ENCODE results near the gene GRIK3.
"Not testable (repeated sequence)": the region's sequence is repeated elsewhere in the genome, so short reads cannot be mapped to it uniquely, and the experiment has no call there.

GRIK3 gene

DNA sequence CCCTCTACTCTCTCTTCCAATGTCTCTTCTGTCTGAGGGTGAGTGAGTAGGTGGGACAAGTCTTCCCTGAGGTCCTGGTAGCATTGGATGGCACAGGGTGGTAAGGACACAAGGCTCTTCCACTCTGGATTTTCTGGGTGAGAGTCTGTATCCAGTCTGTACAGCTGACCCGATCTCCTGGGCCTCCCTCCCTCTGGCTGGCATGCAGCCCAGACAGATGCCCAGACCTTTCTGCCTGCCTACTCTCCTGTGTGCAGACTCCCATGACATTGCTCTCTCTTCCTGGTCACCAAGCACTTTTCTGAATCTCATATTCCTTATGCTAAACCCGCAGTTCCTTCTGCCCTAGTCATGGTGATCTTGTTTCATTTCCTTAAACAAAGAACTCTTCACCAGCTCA is 100.3 kb downstream of the GRIK3 start:
- no peak for DNase-seq

DNA sequence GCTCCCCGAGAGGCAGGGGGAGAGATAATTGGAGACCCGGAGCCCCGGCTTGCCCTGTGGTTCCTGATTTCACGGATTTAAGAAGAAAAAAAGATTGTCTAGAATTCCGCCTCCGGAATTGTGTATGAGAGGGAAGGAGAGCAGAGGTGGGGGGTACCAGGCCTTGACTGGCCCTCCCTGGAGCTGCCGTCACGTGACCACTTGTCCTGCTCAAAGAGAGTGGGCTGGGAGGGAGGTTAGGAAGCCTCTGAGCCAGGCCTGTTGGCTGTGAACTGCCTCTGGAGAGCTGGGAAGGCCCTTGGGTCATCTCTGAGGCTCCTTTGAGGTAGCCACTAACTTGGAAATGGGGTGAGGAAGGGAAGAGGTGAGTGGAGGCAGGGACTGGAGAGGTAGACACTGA is 106.5 kb downstream of the GRIK3 start:
- DNase-seq, result no peak

DNA sequence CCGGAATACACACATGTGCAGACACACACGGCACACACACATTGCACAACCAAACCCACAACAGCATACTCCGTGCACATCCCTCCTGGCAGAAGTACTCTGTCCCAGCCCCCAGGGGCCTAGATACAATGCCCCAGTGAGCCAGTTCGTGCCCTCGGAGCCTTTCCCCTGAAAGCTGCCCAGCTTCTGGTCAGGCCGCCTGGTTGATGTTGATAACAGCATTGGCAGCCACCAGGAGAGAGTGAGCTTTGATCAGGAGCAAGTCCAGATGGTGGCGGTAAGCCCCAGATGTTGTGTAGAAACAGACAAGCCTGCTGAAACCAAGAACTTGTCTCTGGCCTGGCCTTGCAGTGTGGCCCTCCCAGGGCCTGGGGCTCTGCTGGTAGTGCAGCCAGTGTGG is 109.1 kb downstream of the GRIK3 start:
- DNase-seq, result no peak

DNA sequence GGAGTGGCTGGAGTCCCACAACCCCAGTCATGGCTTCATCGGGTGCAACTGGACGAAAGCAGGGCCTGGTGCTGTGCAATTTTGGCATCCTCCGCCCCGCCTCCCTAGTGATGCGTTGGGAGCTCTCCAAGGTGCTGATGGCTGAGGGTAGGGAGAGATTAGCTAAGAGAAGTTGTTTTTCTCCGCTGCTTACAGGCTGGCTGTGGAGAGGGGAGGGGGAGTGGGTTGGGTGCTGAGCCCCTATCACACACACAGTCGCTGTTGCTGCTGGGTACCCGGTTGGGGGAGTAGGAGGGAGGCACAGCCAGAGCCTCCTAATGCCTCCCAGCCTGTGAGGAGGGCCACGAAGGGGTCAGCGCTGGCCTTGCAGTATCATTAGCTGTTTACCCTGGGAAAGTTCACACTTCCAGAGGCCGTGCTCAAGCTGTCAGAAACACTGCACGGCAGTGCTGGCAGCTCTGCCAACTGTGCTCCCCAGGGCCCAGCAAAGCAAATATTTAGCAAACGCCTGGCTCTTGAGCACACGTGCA is 110.0 kb downstream of the GRIK3 start:
- peak; percentile 15 for DNase-seq

DNA sequence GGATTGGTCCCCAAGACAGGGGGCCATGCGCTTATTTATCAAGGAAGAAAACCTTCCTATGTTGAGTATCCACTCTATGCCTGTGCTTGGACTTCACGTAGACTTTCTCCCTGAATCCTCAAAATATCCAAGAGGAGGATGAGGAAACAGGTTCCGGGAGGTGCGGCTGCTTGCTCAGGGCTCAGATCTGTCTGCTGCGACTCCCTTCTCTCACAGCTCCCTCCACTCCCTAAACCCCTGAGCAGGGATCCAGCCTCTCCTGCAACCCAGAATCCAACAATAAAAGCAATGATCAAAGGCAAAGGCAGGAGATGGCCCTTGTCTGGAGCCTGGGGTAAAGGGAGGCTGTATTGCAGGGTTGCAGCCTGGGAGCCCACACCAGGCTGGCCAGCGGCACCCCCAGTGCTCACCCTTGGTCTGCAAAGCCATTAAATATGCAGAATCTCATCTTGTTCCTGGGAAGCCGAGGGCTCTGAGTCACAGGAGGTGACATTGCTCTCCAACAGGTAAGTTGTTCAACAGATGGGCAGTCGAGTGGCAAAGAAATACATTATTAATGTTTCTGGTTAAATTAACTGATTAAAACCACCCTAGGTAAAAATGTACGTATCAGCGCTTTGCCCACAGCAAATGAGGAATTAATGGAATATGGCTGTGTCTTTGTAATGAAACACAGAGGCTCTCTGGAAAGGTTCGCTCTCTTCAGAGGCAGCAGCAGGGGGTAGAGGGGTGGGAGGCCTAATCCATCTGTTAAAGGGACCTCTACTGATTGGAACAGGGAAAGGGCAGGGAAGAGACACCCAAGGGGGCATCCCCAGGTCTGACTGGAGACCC is 111.5 kb downstream of the GRIK3 start:
- DNase-seq, result no peak

DNA sequence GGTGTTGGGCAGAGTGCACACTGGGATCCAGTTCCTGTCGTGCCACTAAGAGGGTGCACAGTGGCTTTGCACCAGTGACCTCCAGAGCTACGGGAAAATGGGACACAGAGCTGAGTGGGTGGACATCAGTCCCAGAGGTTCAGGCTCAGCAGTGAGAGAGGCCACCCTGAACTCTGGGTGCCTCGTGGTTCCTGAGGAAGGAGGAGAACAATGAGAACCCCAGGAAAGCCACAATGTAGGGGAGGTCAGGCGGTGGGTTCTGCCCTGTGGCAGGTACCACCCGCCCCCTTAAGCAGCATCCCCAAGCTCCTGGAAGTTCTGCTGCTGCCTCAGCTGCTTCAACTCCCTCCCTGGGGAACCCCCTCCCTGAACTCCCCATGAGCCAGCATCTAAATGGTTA is 112.2 kb downstream of the GRIK3 start:
- DNase-seq, result no peak

DNA sequence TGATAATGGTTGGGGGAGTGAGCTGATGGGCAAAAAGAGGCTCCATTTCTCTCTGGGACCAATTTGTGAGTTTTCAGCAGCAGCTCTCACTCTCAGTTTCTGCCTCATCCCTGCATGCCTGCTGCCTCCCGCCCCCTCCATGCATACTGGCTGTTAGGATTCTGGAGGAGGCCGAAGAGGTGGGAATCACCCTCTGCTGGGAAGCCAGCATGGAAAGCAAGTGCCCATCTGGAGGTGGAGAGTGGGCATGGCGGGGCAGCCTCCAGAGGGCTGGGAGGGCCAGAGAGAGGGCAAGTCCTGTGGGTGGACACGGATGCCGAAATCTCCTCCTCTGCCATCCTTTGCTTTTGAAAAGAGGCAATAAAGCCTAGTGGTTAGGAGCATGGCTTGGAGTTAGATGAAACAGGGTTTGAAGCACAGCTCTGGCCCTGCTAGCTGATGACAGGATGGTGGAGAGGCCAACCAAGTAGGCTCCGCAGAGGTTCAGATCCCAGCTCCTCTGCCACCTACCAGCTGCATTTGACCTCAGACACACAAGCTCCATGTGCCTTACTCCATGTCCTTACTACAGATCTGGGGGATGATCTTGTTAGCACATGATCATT is 113.4 kb downstream of the GRIK3 start:
- DNase-seq, result no peak

DNA sequence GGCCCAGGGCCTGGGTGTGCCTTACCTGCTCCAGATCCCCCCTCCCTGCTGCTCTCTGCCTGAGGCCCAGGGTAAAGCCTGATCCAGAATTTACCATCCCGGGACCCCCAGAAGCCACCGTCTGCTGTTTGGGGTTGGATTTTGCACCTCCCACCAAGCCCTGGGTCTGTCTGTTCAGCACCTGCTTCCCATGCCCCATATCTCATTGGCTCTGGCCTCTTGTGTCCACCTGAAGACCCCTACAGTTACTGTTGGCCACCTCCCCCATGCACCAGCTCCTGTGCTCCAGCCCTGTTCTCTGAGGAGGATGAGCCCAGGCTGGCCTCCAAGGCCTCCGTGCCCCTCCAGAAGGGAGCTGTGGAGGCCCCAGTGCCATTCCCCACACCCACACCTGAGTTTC is 113.9 kb downstream of the GRIK3 start:
- no peak for DNase-seq

DNA sequence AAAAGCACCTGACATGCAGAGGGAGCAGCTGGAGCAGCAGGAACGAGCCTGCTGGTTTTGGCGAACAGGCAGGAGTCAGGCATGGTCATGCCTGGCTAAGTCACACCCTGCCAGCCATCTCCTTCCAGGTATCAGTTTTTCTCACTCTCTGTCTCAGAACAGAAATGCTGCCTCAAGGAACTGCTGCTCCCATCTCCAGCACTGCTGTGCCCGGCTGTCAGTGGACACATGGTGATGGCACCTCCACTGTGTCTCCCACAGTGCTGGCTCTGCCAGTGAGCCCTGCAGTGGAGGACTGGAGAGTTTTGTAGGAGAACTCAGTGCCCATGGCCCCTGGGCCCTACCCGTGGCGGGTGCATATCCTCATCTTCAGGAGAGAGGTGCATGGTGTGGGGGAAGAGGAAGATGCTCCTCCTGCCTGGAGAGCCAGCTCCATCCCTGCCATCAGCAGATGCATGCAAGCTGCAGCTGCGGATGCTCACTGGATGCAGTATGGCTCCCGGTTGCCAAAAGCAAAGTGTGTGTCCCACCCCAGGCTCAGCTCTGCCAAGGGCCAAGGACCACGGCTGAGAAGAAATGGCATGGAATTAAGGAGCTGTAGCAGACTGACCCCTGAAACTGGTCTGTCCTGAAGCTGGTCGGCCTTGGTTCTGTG is 114.7 kb downstream of the GRIK3 start:
- DNase-seq, result no peak

DNA sequence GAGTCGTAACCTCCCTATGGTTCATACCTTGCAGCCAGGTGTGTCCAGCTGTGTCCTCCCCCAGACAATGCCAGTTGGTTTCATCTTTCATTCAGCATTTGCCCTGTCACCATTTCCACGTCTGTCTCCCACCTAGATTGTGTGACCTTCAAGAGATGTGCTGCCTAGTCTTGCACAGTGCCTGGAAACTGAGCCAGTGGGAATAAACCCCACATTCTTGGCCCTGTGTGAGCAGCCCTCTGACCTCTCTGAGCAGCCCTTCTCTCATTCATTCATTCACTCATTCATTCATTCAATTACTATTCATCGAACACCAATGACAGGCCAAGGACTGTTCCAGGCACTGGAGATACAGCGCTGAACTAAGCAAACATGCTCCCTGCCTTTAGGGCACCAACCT is 115.7 kb downstream of the GRIK3 start:
- DNase-seq, result no peak

DNA sequence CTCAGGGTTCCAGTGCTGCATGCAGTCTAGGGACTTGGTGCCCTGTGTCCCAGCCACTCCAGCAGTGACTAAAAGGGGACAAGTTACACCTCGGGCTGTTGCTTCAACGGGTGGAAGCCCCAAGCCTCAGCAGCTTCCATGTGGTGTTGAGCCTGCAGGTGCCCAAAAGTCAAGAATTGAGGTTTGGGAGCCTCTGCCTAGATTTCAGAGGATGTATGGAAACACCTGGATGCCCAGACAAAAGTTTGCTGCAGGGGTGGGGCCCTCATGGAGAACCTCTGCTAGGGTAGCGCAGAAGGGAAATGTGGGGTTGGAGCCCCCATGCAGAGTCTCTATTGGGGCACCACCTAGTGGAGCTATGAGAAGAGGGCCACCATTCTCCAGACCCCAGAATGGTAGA is 117.8 kb downstream of the GRIK3 start:
- not testable (repeated sequence) for DNase-seq

DNA sequence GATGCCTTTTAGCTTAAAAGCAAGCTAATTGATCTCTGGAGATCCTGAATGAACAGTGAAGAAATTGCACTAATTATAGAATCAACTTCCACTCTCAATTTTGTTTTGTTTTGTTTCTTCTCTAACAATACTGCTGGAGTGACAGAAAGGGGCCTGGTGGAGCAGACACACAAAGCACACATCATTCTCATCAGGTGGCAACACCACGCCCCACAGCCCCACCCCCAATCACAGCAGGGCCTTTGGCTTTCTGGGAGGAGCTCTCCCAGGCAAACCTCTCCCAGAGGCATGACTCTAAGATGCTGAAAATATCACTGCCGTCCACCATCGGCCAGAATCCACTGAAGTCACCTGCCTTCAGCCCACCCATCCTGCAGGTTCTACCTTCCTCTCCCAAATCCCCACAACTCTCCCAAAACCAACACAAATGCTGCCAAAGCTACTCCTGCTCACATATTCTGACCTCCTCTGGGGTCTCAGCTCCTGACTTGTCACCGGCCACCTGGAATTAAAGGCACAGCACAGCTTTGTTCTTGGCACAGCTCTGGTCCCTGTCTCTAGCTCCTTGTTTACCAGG is 120.7 kb downstream of the GRIK3 start:
- no peak for DNase-seq

DNA sequence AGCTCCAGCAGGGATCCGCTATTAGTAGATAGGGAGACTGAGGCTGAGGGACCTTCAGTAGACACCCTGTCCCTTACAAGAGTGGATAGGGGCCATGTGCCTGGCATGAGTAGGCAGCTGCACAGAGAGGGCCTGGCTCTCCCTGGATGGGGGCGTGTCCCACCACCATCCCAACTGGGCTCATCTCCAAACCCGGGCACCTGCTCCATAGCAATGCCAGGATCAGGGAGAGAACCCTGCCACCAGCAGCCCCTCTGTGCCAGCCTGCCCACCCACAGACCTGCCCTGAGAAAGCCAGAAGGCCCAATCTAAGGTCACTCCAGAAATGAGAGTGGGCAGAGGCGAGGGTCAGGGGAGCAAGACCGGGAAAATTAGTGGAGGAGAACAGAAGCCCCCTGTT is 121.3 kb downstream of the GRIK3 start:
- DNase-seq, result no peak

DNA sequence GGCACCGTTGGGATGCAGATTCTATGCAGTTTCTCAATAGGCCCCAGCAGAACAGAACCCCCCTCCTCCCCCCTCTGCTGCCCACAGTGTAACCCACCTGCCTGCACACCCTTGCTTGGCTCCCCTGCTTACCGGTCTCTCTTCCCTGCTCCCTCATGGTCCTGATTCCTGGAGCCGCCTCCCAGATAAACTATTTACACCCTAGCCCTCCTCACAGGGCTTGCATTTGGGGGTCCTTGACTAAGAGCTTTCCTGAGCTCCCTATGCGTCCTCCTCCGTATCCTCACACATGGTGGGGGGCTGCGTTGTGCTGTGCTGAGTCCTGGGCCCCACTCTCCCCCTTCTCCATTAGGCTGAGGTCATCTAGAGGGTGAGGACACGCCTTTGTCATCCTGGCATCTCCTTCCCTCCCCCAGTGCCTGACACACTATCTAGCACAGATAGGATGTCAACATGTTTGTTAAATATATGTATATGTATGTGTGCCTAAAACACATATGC is 121.9 kb downstream of the GRIK3 start:
- no peak for DNase-seq

DNA sequence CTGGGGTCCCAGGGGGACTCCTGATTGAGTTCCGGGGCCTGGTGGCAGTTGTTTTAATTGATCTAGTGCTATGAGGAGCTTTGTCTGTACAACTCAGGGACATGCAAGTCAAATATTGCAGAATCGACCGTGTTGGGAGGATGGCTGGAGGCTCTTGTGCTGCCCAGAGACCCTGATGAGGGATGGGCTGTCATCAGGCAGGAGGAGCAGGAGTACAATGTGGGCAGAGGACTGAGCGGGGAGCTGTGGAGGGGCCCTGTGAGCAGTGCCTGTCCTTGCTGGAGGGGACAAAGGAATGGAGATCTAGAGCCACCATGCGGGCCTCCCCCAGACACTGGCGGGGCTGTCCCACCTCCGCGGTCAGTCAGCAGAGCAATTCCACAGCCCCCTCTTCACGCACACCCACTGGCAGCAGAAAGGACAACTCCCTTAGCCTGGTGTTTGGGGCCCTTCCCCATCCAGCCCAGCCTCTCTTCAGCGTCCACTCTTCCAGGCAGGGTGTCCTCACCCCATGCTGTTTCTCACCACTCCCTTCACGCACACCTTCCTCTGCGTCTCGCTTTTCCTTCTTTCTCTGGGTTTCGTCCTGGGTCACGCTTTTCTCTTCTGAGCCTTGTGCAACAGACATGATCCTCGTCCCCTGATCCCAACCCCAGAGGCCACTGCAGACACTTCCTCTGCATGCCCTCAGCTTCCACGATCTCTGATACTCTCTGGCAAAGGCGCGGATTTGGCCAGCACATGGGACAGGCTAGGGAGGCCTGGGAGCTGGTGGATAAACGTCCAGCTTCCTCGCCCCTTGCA is 122.6 kb downstream of the GRIK3 start:
- no peak for DNase-seq

DNA sequence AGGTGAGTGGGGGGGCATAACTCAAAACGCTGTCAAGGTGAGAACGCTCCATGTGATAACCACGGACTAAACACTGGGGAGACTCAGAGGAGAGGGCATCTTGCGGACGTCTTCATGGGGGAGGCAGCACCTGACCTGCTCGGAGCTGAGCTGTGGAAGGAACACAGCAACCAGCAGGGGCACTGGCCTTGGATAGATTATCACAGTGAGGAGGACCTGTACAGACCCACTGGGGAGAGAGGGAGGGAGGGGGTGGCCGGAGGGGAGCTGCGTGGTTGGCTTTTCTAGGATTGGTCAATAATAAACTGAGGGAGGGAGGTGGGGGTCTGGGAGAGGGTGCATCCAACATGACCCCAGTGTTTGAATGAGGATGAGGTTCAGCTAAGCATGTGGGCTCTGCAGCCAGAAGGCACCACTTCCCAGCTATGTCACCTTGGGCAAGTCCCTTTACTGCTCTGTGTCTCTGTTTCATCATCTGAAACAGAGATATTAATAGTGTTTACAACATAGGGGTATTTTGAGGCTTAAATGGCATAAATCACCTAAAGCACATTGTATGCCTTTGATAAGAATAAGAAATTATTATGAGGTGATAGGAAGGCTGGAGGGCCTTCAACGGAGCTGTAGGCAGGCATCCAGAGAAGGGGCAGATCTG is 123.3 kb downstream of the GRIK3 start:
- DNase-seq, result no peak

DNA sequence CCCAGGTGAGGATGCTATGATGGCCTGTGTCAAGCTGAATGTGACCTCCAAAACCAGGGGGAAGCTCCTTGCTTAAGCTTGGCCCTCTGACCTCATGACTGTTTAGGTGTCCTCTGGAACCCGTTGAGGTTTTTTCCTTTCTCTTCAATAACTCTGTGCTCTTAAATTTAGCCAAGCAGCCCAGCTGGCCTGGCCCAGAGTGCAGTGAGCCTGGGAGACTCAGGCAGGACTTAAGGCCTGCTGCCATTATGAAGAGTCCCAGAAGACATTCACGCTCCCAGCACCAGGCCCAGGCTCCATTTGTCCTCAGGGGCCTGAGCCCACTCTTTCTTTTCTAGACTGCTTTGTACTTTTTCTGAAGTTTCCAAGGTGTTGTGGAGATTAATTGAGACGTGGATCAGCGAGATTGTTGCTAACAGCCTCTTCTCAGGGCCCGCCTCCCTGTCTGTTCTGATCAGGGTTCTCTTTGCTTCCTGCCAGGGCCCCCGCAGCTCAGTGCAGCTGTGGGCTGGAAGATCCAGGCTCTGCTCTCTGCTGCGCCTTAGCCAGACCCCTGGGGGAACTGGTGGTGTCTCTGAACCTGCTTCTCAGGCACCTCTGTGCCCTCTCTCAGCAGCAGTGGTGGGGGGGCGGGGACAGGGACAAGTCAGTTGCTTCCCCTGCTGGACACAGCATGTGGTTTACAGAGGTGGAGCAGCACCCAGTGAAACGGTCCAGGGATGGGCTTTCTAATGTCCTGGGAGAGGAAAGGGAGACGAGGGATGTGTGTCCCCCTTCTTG is 124.2 kb downstream of the GRIK3 start:
- DNase-seq, result no peak

DNA sequence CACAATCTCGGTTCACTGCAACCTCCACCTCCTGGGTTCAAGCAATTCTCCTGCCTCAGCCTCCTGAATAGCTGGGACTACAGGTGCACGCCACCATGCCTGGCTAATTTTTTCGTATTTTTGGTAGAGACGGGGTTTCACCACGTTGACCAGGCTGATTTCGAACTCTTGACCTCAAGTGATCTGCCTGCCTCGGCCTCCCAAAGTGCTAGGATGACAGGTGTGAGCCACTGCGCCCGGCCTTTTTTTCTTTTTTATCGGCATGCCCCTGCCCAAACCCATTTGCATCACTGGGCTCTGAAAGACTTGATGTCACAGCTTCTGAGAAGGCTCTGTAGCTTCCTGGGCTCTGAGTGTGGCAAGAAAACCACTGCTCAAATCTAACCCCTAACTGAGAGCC is 125.0 kb downstream of the GRIK3 start:
- DNase-seq, result not testable (repeated sequence)

DNA sequence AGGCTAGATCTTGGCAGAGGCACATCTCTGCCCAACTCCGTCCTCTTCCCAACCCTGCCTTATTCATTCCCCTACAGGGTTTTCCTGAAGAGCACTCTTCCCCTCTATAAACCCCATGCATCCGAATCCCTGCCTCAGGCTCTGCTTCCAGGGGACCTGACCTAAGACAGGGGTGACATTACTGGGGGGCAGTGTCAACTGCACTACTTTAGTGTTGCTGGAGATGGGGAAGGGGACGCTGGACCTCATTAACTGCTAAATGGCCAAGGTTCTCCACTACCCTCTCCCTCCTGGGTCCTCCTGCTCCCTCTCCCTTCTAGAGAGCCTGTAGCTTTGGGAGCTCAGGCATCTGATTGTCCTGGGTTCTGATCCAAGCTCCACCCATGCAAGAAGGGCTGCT is 126.2 kb downstream of the GRIK3 start:
- DNase-seq, result no peak

DNA sequence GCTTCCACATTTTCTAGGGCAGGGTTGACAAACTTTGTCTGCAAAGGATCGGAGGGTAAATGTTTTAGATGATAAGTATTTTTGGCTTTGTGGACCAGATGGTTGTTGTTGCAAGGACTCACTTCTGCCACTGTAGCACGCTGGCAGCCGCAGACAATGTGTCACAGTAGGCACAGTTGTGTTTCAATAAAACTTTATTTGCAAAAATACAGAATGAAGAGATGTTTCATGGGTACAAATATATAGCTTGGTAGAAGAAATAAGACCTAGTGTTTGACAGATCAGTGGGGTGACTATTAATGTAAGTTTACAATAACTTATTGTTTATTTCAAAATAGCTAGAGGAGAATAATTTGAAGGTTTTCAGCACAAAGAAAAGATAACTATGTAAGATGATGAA is 127.8 kb downstream of the GRIK3 start:
- DNase-seq, result no peak

DNA sequence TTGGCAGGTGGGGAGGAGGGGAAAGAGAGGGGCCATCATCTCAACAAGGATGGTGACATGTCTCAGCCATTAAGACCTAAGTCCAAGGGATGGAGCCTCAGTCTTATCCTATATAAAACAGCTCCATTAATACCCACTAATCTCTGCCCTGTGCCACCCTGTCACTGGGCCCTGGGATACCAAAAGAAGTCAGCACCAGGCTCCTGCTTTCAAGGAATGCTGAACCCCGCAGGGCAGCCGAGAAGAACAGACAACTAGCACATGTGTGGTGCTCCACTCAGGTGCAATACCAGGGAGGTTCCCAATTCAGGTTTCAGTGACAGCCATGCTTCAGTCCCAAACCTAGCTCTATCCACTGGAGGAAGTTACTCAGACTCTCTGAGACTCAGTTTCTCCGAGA is 128.4 kb downstream of the GRIK3 start:
- DNase-seq, result no peak
